Effector memory CD4-positive, alpha-beta T cell (primary cell): ENCODE measurements around the gene CAMK4.

Experiments used
- DNase-seq, 3 donors: peaks; one replicate each; pipeline ENCODE4 v3.0.0-alpha.2; 2020
- H3K27ac ChIP-seq: 2 replicates; pipeline ENCODE4 v1.7.0; 2013; ENCODE audit warnings: mild to moderate bottlenecking, low read length, moderate library complexity; ENCODE audit not compliant: insufficient read depth, poor library complexity, severe bottlenecking
- H3K27me3 ChIP-seq: replicated peaks from 2 replicates; pipeline ENCODE4 v1.7.0; 2013; ENCODE audit warnings: mild to moderate bottlenecking, low read length; ENCODE audit not compliant: insufficient read depth, control insufficient read depth, poor library complexity, severe bottlenecking
- H3K36me3 ChIP-seq: 2 replicates; pipeline ENCODE4 v1.7.0; 2013; ENCODE audit warnings: mild to moderate bottlenecking, low read length, moderate library complexity; ENCODE audit not compliant: control insufficient read depth, insufficient read depth
- H3K4me1 ChIP-seq: 2 replicates; pipeline ENCODE4 v1.7.0; 2013; ENCODE audit warnings: low read length, mild to moderate bottlenecking; ENCODE audit not compliant: control insufficient read depth, insufficient read depth, poor library complexity, severe bottlenecking
- H3K4me3 ChIP-seq: 2 replicates; pipeline ENCODE4 v1.7.0; 2013; ENCODE audit warnings: low read length, low read depth, mild to moderate bottlenecking; ENCODE audit not compliant: insufficient read depth, poor library complexity, severe bottlenecking
- H3K9me3 ChIP-seq: 2 replicates; pipeline ENCODE4 v1.7.0; 2013; ENCODE audit warnings: mild to moderate bottlenecking, low read length, moderate library complexity; ENCODE audit not compliant: control insufficient read depth

The CAMK4 gene

DNA sequence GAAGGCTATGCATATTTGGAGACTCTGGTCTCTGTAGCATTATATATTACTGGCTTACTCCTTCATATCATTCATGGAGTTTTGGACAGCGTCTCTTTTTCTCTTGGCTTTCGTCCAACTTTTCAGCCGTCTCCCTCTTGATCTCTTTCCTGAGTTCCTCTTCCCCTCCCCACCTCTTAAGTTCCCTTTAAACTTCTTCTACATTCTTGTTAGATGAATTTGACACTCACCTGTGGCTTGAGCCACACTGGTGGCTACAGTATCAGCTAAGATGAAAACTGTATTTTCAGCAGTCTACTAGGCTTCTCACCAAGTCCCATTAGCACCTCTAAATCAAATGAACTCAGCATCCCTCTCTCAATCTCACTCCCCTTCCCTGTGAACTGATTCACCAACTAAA is 160.0 kb downstream of the CAMK4 start:
- peaks cover 17% of the 10 kb centered on the region for H3K36me3 ChIP-seq
- no peaks in the 10 kb centered on the region for H3K4me1 ChIP-seq
- no peaks in the 10 kb centered on the region for H3K27me3 ChIP-seq
- no peak overlapping the region for H3K4me3 ChIP-seq
- no peak overlapping the region for H3K27ac ChIP-seq
- no peak for DNase-seq
- H3K9me3 ChIP-seq = no peaks in the 10 kb centered on the region

DNA sequence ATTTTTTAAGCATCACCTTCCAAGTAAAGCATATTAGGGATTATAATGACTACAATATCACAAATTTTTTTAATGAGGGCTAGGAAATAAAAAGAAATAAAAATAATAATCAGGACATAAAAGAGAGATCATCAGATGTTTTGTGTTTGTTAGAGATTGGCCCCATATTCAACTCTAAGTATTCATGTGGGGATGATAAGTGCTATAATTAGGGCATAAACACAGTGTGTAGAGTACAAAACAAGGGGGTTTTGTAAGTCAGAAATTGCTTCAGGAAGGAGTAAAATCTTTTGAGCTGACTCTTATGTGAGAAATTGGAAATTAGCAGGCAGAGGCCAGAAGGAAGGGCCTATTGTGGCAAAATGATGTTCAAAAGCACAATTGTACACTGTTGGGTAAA is 160.9 kb downstream of the CAMK4 start:
- no peaks in the 10 kb centered on the region for H3K4me1 ChIP-seq
- no peaks in the 10 kb centered on the region for H3K9me3 ChIP-seq
- no peak overlapping the region for H3K27ac ChIP-seq
- H3K4me3 ChIP-seq = no peak overlapping the region
- H3K36me3 ChIP-seq = peaks cover 17% of the 10 kb centered on the region
- no peak for DNase-seq
- H3K27me3 ChIP-seq = no peaks in the 10 kb centered on the region

DNA sequence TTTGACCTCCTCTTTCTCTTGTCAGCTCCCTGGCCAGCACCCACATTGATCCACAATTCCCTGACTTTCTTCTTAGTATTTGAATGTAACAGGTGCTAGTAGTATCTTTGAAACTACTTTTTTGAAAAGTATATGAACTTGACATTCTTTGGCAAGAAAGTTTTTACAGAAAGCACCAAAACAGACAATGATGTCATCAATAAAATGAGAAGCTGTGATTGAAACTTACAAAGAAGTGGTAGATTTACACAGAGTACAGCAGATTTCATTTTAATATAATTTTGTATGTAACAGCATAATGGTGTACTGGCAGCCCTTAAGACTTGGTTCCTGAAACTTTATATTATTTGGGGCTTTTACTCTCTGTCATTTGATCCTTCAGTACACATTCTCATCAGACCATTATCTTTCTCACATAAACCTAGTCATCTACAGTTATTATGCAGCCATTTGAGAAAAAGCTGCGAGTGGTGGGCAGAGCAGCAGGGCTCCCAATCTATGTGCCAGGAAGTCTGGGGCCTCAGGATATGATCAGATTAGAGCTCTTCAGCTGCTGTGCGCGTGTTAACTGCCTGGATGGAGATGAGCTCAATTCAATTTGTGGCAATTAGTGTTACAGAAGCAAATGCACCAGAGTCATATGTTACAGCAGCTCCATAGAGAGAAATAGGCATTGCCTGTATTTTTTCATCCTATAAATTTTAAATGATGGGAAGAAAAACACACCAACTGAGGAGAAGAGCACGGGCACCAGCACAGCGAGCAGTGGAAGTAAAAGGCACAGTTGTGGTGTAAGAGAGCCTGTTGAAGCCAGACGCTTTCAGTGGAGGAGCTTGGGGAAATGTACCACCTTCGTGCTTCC is 162.0 kb downstream of the CAMK4 start:
- H3K4me3 ChIP-seq = no peak overlapping the region
- no peak for DNase-seq
- no peak overlapping the region for H3K27ac ChIP-seq
- no peaks in the 10 kb centered on the region for H3K4me1 ChIP-seq
- peaks cover 17% of the 10 kb centered on the region for H3K36me3 ChIP-seq
- H3K9me3 ChIP-seq = no peaks in the 10 kb centered on the region
- no peaks in the 10 kb centered on the region for H3K27me3 ChIP-seq

DNA sequence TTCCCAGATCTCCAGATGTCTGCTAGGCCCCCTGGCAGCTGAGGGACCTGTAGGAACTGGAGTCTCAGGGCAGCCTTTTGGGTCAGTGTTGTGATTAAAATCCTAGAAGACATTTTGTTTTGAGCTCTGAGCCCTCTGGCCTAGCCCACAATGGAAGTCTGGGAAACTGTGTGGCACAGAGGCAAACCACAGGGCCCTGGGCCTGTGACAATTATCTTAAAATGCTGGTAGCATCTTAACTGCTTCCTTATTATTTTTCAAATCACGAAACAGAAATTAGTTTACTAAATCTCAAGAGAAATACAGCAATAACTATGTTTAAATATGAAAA is 162.6 kb downstream of the CAMK4 start:
- no peaks in the 10 kb centered on the region for H3K4me1 ChIP-seq
- no peaks in the 10 kb centered on the region for H3K27me3 ChIP-seq
- DNase-seq = no peak
- H3K27ac ChIP-seq = no peak overlapping the region
- H3K9me3 ChIP-seq = no peaks in the 10 kb centered on the region
- H3K36me3 ChIP-seq = peaks cover 17% of the 10 kb centered on the region
- H3K4me3 ChIP-seq = no peak overlapping the region

DNA sequence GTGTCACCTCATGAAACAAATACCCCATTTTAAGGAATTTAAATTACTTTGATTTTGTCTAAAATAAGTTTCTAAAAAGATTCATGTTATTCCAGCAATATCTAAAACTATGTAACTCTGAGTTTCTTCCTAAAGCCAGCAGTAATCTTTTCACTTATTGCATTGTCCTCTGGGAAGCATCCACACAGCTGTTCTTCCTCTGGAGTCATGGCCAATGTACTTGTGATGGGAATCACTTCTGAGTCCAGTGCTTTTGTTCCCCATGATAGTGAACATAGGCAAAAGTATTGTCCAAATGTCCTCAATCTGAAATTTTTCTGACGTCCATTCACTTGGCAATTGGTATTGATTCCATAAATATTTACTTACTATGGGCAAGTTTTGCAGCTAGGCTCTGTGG is 163.2 kb downstream of the CAMK4 start:
- DNase-seq = no peak

DNA sequence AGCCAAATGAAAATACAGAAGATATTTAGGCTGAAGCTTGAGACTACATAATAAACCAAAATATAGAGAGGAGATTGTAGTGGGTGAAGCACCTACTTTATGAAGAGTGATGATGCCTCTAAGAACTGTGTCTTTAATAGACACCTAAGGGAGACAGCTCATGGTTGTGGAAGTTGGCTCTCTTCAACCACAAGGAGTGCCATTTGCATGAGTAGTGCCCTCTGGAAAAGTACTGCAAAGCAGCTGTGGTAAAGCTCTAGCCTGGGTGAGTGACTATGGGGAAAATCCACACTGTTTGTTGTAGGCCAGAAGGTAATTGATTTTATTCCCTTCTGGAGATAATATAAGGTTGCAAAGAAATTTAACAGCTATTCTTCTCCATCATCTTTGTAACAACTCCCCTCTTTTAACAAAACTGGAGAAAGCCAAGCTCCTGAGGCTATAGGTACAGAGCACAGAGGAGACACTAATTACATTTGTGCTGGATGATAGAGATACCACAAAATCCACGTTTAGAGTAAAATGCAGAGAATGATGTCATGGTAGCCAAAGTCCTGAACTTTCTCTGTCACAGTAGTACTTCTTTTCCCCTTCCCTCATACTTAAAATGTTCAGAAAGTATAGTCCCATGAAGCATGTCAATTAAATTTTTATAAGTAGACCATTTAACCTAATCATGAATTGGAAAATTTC is 165.4 kb downstream of the CAMK4 start:
- no peak for DNase-seq
- Histone ChIP-seq H3K9me3 (no peaks in the 10 kb centered on the region), H3K4me3 (no peak overlapping the region), H3K27ac (no peak overlapping the region), H3K4me1 (no peaks in the 10 kb centered on the region), H3K36me3 (peaks cover 21% of the 10 kb centered on the region), H3K27me3 (no peaks in the 10 kb centered on the region)

More for the DNA sequence above, 163.2 kb downstream of the CAMK4 start:
- no peak overlapping the region for H3K4me3 ChIP-seq
- no peaks in the 10 kb centered on the region for H3K4me1 ChIP-seq
- no peaks in the 10 kb centered on the region for H3K9me3 ChIP-seq
- H3K36me3 ChIP-seq = peaks cover 17% of the 10 kb centered on the region
- H3K27me3 ChIP-seq = no peaks in the 10 kb centered on the region
- H3K27ac ChIP-seq = no peak overlapping the region

DNA sequence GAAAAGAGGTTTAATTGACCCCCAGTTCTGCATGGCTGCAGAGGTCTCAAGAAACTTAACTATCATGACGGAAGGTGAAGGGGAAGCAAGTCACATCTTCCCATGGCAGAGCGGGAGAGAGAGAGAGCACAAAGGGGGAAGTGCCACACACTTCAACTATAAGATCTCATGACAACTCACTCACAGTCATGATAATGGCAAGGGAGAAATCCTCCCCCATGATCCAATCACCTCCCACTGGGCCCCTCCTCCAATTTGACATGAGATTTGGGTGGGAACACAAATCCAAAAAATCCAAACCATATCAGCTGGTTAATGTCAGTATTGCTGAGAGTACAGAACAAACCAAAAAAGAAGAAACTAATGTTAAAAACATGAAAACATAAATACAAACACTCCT is 168.0 kb downstream of the CAMK4 start:
- Histone ChIP-seq H3K9me3 (no peaks in the 10 kb centered on the region), H3K27me3 (no peaks in the 10 kb centered on the region), H3K4me3 (no peak overlapping the region), H3K36me3 (peaks cover 21% of the 10 kb centered on the region), H3K27ac (no peak overlapping the region), H3K4me1 (no peaks in the 10 kb centered on the region)
- DNase-seq = no peak

DNA sequence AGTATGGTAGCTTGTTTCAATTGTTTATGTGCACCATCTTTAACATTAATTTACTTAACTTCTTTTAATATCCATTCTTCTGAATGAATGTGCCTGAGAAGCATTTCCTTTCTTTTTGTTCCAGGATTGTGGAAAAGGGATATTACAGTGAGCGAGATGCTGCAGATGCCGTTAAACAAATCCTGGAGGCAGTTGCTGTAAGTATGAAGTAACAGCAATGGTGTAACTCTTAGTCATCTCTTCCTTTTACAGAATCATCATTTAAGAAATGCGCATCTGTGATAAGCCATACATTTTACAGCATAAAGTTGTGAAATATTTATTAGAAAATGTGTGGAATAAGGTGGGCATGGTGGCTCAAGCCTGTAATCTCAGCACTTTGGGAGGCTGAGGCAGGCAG is 170.4 kb downstream of the CAMK4 start:
- DNase-seq = no peak
- H3K27me3 ChIP-seq = no peaks in the 10 kb centered on the region
- H3K27ac ChIP-seq = no peak overlapping the region
- no peaks in the 10 kb centered on the region for H3K9me3 ChIP-seq
- H3K4me3 ChIP-seq = no peak overlapping the region
- no peaks in the 10 kb centered on the region for H3K4me1 ChIP-seq
- H3K36me3 ChIP-seq = peaks cover 15% of the 10 kb centered on the region

DNA sequence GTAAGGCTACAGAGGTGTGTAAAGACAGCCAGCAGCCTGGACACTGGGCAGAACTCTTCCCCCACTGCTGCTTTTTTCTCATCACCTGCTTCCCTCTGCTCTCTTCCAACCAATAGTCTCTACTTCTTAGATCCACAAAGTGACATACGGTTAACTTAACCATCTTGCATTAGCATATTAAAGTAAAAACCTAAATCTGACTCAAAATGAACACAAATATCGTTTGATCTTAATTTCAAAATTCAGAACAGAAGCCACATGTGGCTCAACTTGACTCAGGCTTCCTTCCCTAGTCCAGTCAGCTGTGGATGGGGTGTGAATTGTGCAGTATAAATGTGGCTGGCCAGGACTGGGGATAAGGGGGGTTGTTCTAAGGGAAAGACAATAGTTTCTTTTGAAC is 173.8 kb downstream of the CAMK4 start:
- DNase-seq = no peak
- no peaks in the 10 kb centered on the region for H3K4me1 ChIP-seq
- H3K36me3 ChIP-seq = peaks cover 34% of the 10 kb centered on the region
- no peak overlapping the region for H3K27ac ChIP-seq
- no peak overlapping the region for H3K4me3 ChIP-seq
- no peaks in the 10 kb centered on the region for H3K9me3 ChIP-seq
- no peaks in the 10 kb centered on the region for H3K27me3 ChIP-seq

DNA sequence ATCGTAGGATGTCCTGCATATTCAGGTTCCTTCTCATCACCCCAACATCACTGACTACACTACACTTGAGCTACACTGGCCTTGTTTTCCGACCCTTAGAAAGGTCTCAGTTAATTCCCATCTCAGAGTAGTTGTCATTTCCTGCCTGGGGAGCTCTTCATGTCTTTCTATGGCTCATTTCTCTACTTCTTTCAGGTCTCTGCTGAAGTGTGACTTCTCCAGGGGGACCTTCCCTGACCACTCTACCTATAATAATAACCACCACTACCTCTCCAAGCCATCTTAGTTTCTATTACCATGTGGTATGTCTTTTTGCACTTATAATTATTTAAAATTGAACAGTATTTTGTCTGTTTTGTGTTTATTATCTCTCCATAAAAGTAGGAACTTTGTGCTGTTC is 174.9 kb downstream of the CAMK4 start:
- H3K36me3 ChIP-seq = peaks cover 33% of the 10 kb centered on the region
- H3K27me3 ChIP-seq = no peaks in the 10 kb centered on the region
- H3K4me3 ChIP-seq = no peak overlapping the region
- no peak overlapping the region for H3K27ac ChIP-seq
- no peaks in the 10 kb centered on the region for H3K4me1 ChIP-seq
- H3K9me3 ChIP-seq = no peaks in the 10 kb centered on the region
- DNase-seq = no peak
